Esophagus muscularis mucosa (tissue), 3 donors: Measurements from ENCODE around the gene DSN1.
"Not testable (repeated sequence)": the region's sequence is repeated elsewhere in the genome, so short reads cannot be mapped to it uniquely, and the experiment has no call there.

Experiments
- POLR2A ChIP-seq: fragments of 450-650 bp; IDR thresholded peaks from one replicate; pipeline ENCODE4 v1.6.1; 2017; ENCODE audit warnings: antibody characterized with exemption, moderate library complexity, mild to moderate bottlenecking, low read depth
- TF ChIP-seq, protein P1 (sequence below), 3 experiments: fragments of 200-600 bp in 2 of 3; fragments of 450-650 bp in 1 of 3; sonication (generic) in 2 of 3; IDR thresholded peaks; one replicate each; pipeline ENCODE4 v1.5.1; 2017 to 2019; ENCODE audit warnings: antibody characterized with exemption in 3 of 3, mild to moderate bottlenecking in 2 of 3, moderate library complexity in 1 of 3

- TF ChIP-seq POLR2A: not testable (repeated sequence)
- TF ChIP-seq, protein P1, sequence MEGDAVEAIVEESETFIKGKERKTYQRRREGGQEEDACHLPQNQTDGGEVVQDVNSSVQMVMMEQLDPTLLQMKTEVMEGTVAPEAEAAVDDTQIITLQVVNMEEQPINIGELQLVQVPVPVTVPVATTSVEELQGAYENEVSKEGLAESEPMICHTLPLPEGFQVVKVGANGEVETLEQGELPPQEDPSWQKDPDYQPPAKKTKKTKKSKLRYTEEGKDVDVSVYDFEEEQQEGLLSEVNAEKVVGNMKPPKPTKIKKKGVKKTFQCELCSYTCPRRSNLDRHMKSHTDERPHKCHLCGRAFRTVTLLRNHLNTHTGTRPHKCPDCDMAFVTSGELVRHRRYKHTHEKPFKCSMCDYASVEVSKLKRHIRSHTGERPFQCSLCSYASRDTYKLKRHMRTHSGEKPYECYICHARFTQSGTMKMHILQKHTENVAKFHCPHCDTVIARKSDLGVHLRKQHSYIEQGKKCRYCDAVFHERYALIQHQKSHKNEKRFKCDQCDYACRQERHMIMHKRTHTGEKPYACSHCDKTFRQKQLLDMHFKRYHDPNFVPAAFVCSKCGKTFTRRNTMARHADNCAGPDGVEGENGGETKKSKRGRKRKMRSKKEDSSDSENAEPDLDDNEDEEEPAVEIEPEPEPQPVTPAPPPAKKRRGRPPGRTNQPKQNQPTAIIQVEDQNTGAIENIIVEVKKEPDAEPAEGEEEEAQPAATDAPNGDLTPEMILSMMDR (IDR thresholded peaks at IDR 0.05): not testable (repeated sequence)
Observed at GRCh38 chr20:36799313-36799712, 25.8 kb upstream of the DSN1 start.
